HTERT RPE-1 (cell line): ENCODE data around the gene PIK3R6.

ENCODE experiments used
- in situ Hi-C: fragments of 300-500 bp; cut with MboI; formaldehyde crosslinking; loops from 4 replicates; pipeline ENCODE4 v1.14.3; 2020; ENCODE audit warnings: low sequenced_read_pairs

Gene PIK3R6

GRCh38 chr17:8867361-8867981 lies at the start of gene PIK3R6:
PIK3R6 (minus strand) TSS chr17:8867674; CDS start chr17:8849794, 17,880 bp downstream.
- in situ Hi-C loops, result no loop called here

- in situ Hi-C loops, result no loop called here
Measured at GRCh38 chr17:8916466-8916865, 49.0 kb upstream of the PIK3R6 start.

GRCh38 chr17:8914554-8914953 lies 47.1 kb upstream of the PIK3R6 start:
- in situ Hi-C loops, result no loop called here

- in situ Hi-C loops, result no loop called here
Measured at GRCh38 chr17:8913879-8914278, 46.4 kb upstream of the PIK3R6 start.

- in situ Hi-C loops, result no loop called here
Measured at GRCh38 chr17:8913091-8913490, 45.6 kb upstream of the PIK3R6 start.

- in situ Hi-C loops, result no loop called here
Measured at GRCh38 chr17:8912084-8912981, 44.9 kb upstream of the PIK3R6 start.

GRCh38 chr17:8910969-8911604 lies 43.6 kb upstream of the PIK3R6 start:
- in situ Hi-C loops, result no loop called here

GRCh38 chr17:8909586-8910270 lies 42.3 kb upstream of the PIK3R6 start:
- in situ Hi-C loops, result no loop called here

GRCh38 chr17:8905331-8905730 lies 37.9 kb upstream of the PIK3R6 start:
- in situ Hi-C loops, result no loop called here

GRCh38 chr17:8904686-8905085 lies 37.2 kb upstream of the PIK3R6 start:
- in situ Hi-C loops, result no loop called here

GRCh38 chr17:8904201-8904600 lies 36.7 kb upstream of the PIK3R6 start:
- in situ Hi-C loops, result no loop called here

GRCh38 chr17:8900626-8901585 lies 33.4 kb upstream of the PIK3R6 start:
- in situ Hi-C loops, result no loop called here

GRCh38 chr17:8900207-8900606 lies 32.7 kb upstream of the PIK3R6 start:
- in situ Hi-C loops, result no loop called here

- in situ Hi-C loops, result no loop called here
Measured at GRCh38 chr17:8898636-8899035, 31.2 kb upstream of the PIK3R6 start.

GRCh38 chr17:8898126-8898525 lies 30.7 kb upstream of the PIK3R6 start:
- in situ Hi-C loops, result no loop called here

GRCh38 chr17:8896641-8897635 lies 29.5 kb upstream of the PIK3R6 start:
- in situ Hi-C loops, result no loop called here

- in situ Hi-C loops, result no loop called here
Measured at GRCh38 chr17:8896087-8896486, 28.6 kb upstream of the PIK3R6 start.

GRCh38 chr17:8894673-8895578 lies 27.5 kb upstream of the PIK3R6 start:
- in situ Hi-C loops, result no loop called here
